ENCODE results near the gene CTSC. TPM values are rescaled to one million over a fixed set of nuclear protein-coding genes. Genes with fewer than 3 reads are reported as not detected.

Gene CTSC
- total RNA-seq, 4 donors from 2014 or later, result 19.5 to 33.1 (median 28.5) TPM

- no peak for DNase-seq (ENCODE audit: low spot score in 2 of 2)
- TF ChIP-seq CTCF (IDR thresholded peaks at IDR 0.05), result no peak
- no peak for TF ChIP-seq POLR2A (IDR thresholded peaks at IDR 0.05)
- intact Hi-C loops (cut with DNase I; ENCODE audit: low total_unique reads), result no loop called here
- 87 to 93% methylated on average over 2 of the region's 2 CpGs for WGBS, 2 donors
- H3K4me3 ChIP-seq (ENCODE audit: low read depth, poor library complexity, severe bottlenecking), result no peak overlapping the region
Observed at GRCh38 chr11:88315015-88315414, 22.5 kb downstream of the CTSC start.

- TF ChIP-seq CTCF (IDR thresholded peaks at IDR 0.05) (no peak), POLR2A (IDR thresholded peaks at IDR 0.05) (no peak)
- no peak for DNase-seq (ENCODE audit: low spot score in 2 of 2)
- intact Hi-C loops (cut with DNase I; ENCODE audit: low total_unique reads), result no loop called here
- no peak overlapping the region for H3K4me3 ChIP-seq (ENCODE audit: low read depth, poor library complexity, severe bottlenecking)
- 74 to 98% methylated on average over 2 of the region's 2 CpGs for WGBS, 2 donors
Observed at GRCh38 chr11:88313441-88313840, 24.1 kb downstream of the CTSC start.

GRCh38 chr11:88312628-88313027 lies 24.9 kb downstream of the CTSC start:
- no peak for TF ChIP-seq CTCF (IDR thresholded peaks at IDR 0.05)
- no peak for TF ChIP-seq POLR2A (IDR thresholded peaks at IDR 0.05)
- H3K4me3 ChIP-seq (ENCODE audit: low read depth, poor library complexity, severe bottlenecking), result no peak overlapping the region
- DNase-seq (ENCODE audit: low spot score in 2 of 2), result no peak
- 0% methylated on average over 1 of the region's 1 CpG for WGBS, 2 donors
- intact Hi-C loops (cut with DNase I; ENCODE audit: low total_unique reads), result no loop called here

- no peak for TF ChIP-seq CTCF (IDR thresholded peaks at IDR 0.05)
- no peak for TF ChIP-seq POLR2A (IDR thresholded peaks at IDR 0.05)
- no peak for DNase-seq (ENCODE audit: low spot score in 2 of 2)
- H3K4me3 ChIP-seq (ENCODE audit: low read depth, poor library complexity, severe bottlenecking), result no peak overlapping the region
- intact Hi-C loops (cut with DNase I; ENCODE audit: low total_unique reads), result no loop called here
- WGBS, 2 donors, result 53 to 66% methylated on average over 1 of the region's 1 CpG
Observed at GRCh38 chr11:88310246-88310645, 27.3 kb downstream of the CTSC start.

GRCh38 chr11:88308576-88308975 lies 29.0 kb downstream of the CTSC start:
- H3K4me3 ChIP-seq (ENCODE audit: low read depth, poor library complexity, severe bottlenecking), result no peak overlapping the region
- intact Hi-C loops (cut with DNase I; ENCODE audit: low total_unique reads), result no loop called here
- TF ChIP-seq CTCF (IDR thresholded peaks at IDR 0.05) (no peak), POLR2A (IDR thresholded peaks at IDR 0.05) (no peak)
- 70 to 84% methylated on average over 2 of the region's 2 CpGs for WGBS, 2 donors
- no peak for DNase-seq (ENCODE audit: low spot score in 2 of 2)

- 95 to 96% methylated on average over 11 of the region's 11 CpGs for WGBS, 2 donors
- TF ChIP-seq POLR2A (IDR thresholded peaks at IDR 0.05) (no peak), CTCF (IDR thresholded peaks at IDR 0.05) (no peak)
- no peak overlapping the region for H3K4me3 ChIP-seq (ENCODE audit: low read depth, poor library complexity, severe bottlenecking)
- DNase-seq (ENCODE audit: low spot score in 2 of 2), result no peak
- intact Hi-C loops (cut with DNase I; ENCODE audit: low total_unique reads), result no loop called here
Observed at GRCh38 chr11:88307749-88308425, 29.6 kb downstream of the CTSC start.
